Lung (tissue), 12 donors: ENCODE data around the gene CCR9. TPM values are rescaled to one million over a fixed set of nuclear protein-coding genes. Genes with fewer than 3 reads are reported as not detected.

Experiments
- ATAC-seq: fragments of 200-7000 bp; cut with Tn5 transposase; one replicate; pipeline ENCODE4 v1.9.1; 2020; ENCODE audit warnings: moderate number of reproducible peaks; ENCODE audit not compliant: insufficient read depth, low FRiP score
- DNase-seq, 3 donors: peaks; one replicate each; pipeline ENCODE4 v3.0.0-alpha.2; 2013 to 2017
- H3K27ac ChIP-seq, 2 donors: one replicate each; pipeline ENCODE4 v1.5.1; 2013; ENCODE audit warnings: mild to moderate bottlenecking in 2 of 2, moderate library complexity in 2 of 2, control low read depth in 1 of 2, inconsistent platforms in 1 of 2, low read depth in 1 of 2, low read length in 1 of 2
- H3K27me3 ChIP-seq, 3 donors: one replicate each; pipeline ENCODE4 v1.5.1; 2013; ENCODE audit warnings: low read length in 2 of 3; ENCODE audit not compliant: control insufficient read depth in 3 of 3, insufficient read depth in 3 of 3
- H3K36me3 ChIP-seq, 4 donors: one replicate each; pipeline ENCODE4 v1.5.1; 2013; ENCODE audit warnings: low read length in 4 of 4, mild to moderate bottlenecking in 1 of 4, moderate library complexity in 1 of 4; ENCODE audit not compliant: control insufficient read depth in 4 of 4, insufficient read depth in 4 of 4
- H3K4me1 ChIP-seq, 5 donors: one replicate each; pipeline ENCODE4 v1.5.1; 2013; ENCODE audit warnings: low read length in 5 of 5, mild to moderate bottlenecking in 2 of 5, moderate library complexity in 1 of 5; ENCODE audit not compliant: control insufficient read depth in 5 of 5, insufficient read depth in 5 of 5
- H3K4me3 ChIP-seq: one replicate; pipeline ENCODE4 v1.5.1; 2013; ENCODE audit warnings: mild to moderate bottlenecking, control low read depth, moderate library complexity
- H3K9ac ChIP-seq, 2 donors: one replicate each; pipeline ENCODE4 v1.5.1; 2013; ENCODE audit warnings: low read length in 2 of 2, control low read depth in 1 of 2; ENCODE audit not compliant: insufficient read depth in 1 of 2
- H3K9me3 ChIP-seq, 4 donors: one replicate each; pipeline ENCODE4 v1.5.1; 2013; ENCODE audit warnings: low read length in 3 of 4, mild to moderate bottlenecking in 1 of 4, moderate library complexity in 1 of 4; ENCODE audit not compliant: control insufficient read depth in 4 of 4, insufficient read depth in 3 of 4
- WGBS, 2 donors: extraction: QIAGEN DNeasy Blood & Tissue Kit; methylation state at CpG; one replicate each; pipeline ENCODE4 v1.1.7; 2013; 5-methylcytosine and 5-hydroxymethylcytosine counted together
- polyA plus RNA-seq, 2 donors: library from polyadenylated mRNA; stranded (reverse); fragments of 200-250 nt; gene quantifications; one replicate each; pipeline ENCODE4 v1.2.1, GENCODE V29; 2013
- total RNA-seq, 2 donors: library from RNA; depleted of rRNA in 1 of 2; stranded (reverse); fragments of >200 nt in 1 of 2; gene quantifications; one replicate each; pipeline ENCODE4 v1.2.1, GENCODE V29; 2014 to 2021
- TF ChIP-seq, protein P1 (sequence below): IDR thresholded peaks from 2 replicates; pipeline ENCODE4 v1.5.1; 2012; ENCODE audit warnings: mild to moderate bottlenecking; ENCODE audit errors: control extremely low read depth, extremely low read depth
- donor health status: control.
- donor health status: control.
- donor health status: Bipolar disorder and iron deficiency.
- donor health status: healthy.
- donor health status: DM: yes; HTN: yes; CAD: no.

CCR9 gene
- total and polyA plus RNA-seq, 4 donors = 0.09 to 0.46 TPM; not detected in 2

DNA sequence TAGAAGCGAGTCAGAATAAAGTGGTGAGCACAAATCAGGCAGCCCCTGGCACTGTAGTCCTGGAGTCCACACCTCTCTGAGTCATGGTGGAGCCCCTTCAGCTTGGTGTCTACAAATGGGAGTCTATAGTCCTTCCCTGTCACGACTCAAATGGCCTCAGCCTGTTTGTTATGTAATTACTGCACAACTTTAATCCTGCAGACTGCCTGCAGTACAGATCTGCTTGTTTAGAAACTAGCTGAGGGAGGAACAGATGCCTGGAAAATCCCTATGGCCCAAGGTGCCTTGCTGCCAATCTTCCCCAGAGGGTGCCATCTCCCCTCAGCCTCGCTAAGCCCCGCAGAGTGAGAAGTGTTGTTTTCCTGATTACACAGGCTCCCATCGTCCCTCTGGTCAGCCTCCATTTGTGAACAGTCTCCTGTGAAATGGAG is 53.0 kb downstream of the CCR9 start:
- Histone ChIP-seq H3K4me1 (peaks cover 0 to 4% (median 2%) of the 10 kb centered on the region in 5 donors), H3K4me3 (no peak overlapping the region), H3K9ac (no peak overlapping the region), H3K36me3 (peaks cover 5 to 18% (median 16%) of the 10 kb centered on the region in 4 donors), H3K9me3 (peaks cover 0 to 2% (median 0%) of the 10 kb centered on the region in 4 donors), H3K27ac (no peak overlapping the region), H3K27me3 (no peaks in the 10 kb centered on the region)
- TF ChIP-seq, protein P1, sequence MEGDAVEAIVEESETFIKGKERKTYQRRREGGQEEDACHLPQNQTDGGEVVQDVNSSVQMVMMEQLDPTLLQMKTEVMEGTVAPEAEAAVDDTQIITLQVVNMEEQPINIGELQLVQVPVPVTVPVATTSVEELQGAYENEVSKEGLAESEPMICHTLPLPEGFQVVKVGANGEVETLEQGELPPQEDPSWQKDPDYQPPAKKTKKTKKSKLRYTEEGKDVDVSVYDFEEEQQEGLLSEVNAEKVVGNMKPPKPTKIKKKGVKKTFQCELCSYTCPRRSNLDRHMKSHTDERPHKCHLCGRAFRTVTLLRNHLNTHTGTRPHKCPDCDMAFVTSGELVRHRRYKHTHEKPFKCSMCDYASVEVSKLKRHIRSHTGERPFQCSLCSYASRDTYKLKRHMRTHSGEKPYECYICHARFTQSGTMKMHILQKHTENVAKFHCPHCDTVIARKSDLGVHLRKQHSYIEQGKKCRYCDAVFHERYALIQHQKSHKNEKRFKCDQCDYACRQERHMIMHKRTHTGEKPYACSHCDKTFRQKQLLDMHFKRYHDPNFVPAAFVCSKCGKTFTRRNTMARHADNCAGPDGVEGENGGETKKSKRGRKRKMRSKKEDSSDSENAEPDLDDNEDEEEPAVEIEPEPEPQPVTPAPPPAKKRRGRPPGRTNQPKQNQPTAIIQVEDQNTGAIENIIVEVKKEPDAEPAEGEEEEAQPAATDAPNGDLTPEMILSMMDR = no peak
- DNase-seq (no peak), ATAC-seq (no peak)
- 50 to 69% methylated on average over 5 of the region's 5 CpGs for WGBS, 2 donors

DNA sequence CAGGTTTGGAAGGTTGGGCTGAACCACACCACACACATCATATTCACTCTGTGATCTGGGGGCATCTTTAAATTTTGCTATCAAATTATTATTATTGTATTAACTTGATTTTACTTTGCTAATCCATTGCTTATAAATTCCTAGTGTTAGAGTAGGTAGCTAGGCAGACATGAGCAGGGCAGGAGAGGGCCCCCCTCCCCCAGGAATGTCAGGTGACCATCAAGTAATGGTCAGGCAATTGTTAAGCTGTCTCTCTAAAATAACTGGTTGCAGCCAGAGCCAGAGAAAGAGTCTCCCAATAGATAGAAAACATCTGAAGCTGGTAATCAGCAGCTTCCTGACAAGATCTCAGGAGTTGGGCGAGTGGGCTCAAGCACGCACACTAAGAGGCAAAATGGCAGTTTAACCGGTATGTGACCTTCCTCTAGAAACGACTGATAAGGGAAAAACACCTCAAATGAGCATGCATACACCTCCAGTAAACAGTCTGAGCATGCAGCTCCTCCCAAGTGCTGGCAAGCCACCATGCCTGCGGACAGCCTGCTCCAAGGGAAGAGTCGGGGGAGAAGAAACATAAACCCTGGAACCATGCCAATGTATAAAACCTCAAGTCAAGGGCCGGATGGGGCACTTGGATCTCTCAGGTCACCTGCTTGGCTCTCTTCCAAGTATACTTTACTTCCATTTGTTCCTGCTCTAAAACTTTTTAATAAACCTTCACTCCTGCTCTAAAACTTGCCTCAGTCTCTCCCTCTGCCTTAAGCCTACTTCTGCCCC is 53.8 kb downstream of the CCR9 start:
- Histone ChIP-seq H3K4me3 (no peak overlapping the region), H3K27me3 (no peaks in the 10 kb centered on the region), H3K4me1 (peaks cover 0 to 4% (median 2%) of the 10 kb centered on the region in 5 donors), H3K9me3 (peaks cover 0 to 2% (median 0%) of the 10 kb centered on the region in 4 donors), H3K36me3 (peaks cover 5 to 21% (median 9%) of the 10 kb centered on the region in 4 donors), H3K27ac (no peak overlapping the region), H3K9ac (no peak overlapping the region)
- 63 to 69% methylated on average over 7 of the region's 7 CpGs for whole genome bisulfite sequencing, 2 donors
- DNase-seq (no peak), ATAC-seq (no peak)
- TF ChIP-seq, protein P1 = no peak

DNA sequence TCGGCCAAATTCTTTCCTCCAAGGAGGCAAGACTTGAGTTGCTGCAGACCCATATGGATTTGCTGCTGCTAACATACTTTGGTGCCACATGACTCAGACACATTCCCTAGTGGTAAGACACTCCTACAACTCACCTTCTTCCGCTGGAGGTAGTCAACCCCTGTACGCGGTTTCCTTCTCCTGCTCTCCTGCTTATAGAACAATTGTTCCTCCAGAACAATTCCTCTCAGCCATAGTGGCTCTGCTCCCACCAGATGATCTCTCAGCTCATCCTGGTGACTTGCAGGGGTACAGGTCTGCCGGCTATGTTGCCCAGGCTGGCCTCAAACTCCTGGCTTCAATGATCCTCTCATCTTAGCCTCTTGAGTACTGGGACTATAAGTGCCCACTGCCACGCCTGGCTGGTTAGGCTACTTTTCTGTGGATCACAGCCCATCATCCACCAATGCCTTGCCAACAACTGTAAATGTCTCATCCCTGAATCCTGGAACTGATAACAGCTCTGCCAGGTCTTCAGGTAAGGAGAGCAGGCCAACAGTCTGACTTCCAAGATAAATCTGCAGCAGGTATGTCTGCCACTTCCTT is 54.5 kb downstream of the CCR9 start:
- ATAC-seq = no peak
- 85 to 98% methylated on average over 6 of the region's 6 CpGs for WGBS, 2 donors

More for the DNA sequence above, 54.5 kb downstream of the CCR9 start:
- TF ChIP-seq, protein P1 = no peak
- Histone ChIP-seq H3K36me3 (peaks cover 5 to 22% (median 6%) of the 10 kb centered on the region in 4 donors), H3K27me3 (no peaks in the 10 kb centered on the region), H3K4me1 (peaks cover 0 to 4% (median 2%) of the 10 kb centered on the region in 5 donors), H3K9ac (no peak overlapping the region), H3K9me3 (peaks cover 0 to 2% (median 0%) of the 10 kb centered on the region in 4 donors), H3K4me3 (no peak overlapping the region), H3K27ac (no peak overlapping the region)
- DNase-seq = no peak
